GM21723 (cell line): ENCODE measurements around the gene ATP13A2.
"Not testable (repeated sequence)": the region's sequence is repeated elsewhere in the genome, so short reads cannot be mapped to it uniquely, and the experiment has no call there.

Source experiments
- ATAC-seq: cut with Tn5 transposase; IDR thresholded peaks from one replicate; pipeline ENCODE4 v1.9.1; 2021; ENCODE audit warnings: mild to moderate bottlenecking, moderate library complexity; ENCODE audit not compliant: unreplicated experiment

ATP13A2 gene

DNA sequence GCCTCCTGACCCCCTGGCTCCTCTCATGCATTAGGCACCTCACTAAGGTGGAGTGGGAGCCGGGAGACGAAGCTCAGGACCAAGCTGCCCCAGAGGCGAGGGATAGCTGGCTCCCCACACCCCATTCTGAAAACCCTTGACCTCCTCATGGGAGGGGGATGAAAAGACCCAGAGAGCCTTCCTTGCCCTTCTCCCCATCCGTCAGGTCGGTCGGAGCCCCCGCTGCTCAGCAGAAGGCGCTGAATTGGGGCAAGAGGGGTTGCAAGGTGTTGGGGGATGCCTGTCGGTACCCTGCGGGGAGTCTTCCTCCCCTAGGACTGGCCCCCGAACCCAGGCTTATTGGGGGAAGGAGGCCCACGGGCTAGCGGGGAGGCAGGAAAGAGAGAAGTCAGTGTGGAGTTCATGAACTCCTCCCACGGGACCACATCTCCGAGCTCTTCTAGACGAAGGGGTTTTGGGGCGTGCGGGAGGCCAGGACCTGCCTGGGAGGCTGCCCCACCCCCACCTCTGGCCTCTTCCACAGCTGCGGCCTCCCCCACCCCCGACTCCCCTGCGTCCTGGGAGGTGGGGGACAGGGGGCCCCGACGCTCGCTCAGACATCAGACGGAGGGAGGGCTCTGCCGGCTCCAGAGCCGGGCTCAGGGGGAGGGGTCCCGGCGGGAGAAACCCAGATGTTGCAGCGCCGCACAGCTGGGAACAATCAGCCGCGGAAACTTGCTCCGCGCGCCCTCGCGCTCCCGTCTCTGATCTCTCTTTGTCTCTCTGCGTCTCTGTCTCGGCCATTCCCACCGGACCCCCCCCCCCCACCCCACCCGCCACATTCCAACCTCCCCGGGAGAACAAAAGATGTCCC, 32.0 kb downstream of the ATP13A2 start:
- no peak for ATAC-seq

DNA sequence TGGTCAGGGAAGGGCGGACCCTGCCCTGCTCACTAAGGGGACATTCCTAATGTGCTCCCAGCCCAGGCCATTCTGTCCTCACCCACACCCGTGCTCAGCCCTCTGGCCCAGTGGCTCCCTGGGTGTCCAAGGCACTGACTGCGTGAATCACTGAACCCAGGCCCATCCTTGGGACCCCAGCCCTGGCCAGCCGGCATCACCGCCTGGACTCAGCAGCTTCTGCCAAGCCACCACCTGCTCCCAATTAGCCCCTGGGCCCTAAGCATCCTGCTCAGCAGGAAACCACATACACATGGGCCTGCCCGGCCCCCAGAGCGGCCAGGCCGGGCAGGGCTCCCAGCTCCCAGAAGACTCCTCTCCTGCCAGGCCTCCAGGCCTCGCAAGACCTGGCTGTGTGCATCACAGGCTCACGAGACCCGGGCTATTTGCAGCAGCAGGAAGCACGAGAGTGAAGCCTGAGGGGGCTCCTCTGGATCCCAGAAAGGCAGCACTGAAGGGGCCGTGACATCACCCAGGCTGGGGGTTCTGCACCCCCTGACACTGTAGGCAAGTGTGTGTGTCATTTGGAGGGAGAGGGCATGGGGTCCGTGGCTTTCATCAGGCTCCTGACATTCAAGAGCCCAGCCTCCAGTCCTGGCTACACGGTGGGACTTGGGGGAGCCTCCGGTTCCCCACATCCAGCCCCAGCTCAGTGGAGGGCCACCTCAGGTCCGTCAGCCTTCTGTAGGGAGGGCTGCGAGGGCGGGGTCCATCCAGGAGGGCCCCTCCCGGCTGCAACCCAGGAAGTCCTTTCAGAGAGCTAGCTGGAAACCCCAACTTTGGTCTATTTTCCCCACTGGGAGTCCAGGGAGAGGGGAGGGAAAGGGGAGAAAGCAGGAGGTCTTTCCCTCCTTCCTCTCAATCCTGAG, 32.9 kb downstream of the ATP13A2 start:
- no peak for ATAC-seq

DNA sequence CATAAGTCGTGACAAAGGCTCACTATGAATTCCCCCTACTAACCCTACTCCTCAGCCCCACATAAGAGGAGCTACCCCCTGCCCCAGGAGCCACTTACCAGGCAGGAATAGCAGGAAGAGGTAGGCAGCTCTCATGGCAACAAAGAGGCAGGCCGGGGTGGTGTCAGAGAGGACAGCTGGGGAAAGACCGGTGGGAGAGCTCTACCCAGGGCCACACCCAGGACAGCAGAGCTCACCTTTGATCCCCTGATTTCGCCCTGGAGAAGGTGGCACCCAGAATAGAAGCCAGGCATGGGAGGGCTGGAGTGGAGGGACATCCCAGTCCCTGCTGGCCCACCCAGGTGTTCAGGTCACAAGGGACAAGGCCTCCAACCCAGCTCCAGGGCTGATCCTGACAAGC, 33.6 kb downstream of the ATP13A2 start:
- ATAC-seq: no peak

DNA sequence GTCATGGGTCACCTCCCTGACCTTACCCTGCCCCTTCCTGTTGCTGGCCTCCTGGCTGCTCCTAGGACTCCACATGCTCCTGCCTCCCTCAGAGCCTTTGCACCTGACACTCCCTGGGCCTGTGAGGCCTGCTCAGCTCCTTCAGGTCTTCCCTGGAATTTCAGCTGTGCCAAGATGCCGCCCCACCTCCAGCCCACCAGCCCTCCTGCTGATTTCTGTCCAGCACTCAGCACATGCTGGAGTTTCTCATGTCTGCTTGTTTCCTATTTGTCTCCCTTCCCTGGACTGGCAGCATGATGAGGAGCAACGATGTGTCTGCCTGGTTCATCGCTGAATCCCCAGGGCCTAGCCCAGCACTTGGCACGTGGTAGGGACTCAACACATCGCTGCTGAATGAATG, 34.4 kb downstream of the ATP13A2 start:
- no peak for ATAC-seq

DNA sequence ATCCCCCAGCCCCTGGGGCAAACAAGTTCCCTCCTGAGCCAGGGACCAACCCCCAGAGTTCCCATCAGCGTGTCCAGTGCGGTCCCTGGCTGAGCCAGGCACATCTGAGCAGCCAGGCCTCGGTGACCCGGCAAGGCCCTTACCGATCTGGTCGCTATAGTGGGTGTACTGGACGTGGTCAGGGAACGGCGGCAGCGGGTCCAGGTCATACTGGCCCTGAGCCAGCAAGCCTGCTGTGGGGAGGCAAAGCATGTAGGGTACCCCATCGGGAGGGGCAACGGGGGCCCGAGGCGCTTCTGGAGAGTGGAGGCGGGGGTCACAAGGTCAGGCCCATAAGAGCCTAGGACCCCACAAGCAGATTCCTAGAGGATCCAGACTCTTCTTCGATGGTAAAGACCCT, 34.8 kb downstream of the ATP13A2 start:
- ATAC-seq: no peak

DNA sequence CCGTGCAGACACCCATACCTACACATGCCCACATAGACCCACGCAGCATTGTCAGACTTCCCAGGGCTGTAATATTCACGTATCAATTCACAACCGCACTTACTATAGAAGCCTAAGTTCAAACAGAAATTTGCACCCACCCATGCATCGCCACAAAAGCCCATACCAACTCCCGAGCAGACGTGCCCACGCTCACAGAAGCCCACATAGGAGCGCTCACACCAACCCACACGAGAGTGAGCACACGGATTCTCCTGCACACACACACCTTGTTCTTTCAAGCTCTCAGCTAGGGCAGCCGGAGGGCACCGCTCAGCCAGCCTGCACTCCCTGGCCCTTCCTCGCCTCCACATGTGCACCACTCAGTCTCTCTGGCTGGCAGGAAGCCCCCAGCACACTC, 35.9 kb downstream of the ATP13A2 start:
- ATAC-seq: no peak

DNA sequence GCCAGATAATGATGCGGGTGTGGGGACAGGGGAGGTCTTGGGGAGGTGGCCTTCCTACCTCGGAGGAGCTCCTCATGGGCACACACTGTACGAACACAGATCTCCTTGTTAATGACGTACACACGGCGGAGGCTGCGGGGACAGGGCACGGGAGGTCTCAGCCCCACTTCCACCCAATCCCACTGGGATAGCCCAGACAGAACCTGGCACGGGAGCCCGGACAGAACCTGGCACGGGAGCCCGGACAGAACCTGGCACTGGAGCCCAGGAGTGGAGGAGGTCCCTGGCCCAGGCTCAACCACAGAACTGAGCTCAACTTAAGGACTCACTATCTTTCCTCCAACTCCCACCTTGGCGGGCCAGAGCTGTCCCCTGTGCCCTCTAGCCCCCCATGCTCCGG, 36.5 kb downstream of the ATP13A2 start:
- no peak for ATAC-seq

DNA sequence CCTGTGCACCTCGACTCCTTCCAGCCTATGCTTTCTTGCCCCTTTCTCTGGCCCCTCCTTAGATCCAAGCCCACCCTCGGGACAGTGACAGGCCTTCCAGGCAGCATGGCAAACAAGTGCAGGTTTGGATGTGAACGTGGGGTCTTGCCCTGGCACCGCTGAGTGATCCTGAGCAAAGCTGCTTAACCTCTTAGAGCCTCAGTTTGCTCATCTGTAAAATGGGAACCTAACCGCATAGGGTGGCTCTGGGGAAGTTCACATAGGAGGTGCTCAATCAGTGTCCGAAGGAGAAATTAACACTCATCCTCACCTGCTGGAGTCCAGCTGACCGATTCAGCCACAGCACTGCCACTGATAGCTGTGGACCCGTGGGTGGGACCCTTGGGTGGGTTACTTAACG, 38.5 kb downstream of the ATP13A2 start:
- no peak for ATAC-seq

DNA sequence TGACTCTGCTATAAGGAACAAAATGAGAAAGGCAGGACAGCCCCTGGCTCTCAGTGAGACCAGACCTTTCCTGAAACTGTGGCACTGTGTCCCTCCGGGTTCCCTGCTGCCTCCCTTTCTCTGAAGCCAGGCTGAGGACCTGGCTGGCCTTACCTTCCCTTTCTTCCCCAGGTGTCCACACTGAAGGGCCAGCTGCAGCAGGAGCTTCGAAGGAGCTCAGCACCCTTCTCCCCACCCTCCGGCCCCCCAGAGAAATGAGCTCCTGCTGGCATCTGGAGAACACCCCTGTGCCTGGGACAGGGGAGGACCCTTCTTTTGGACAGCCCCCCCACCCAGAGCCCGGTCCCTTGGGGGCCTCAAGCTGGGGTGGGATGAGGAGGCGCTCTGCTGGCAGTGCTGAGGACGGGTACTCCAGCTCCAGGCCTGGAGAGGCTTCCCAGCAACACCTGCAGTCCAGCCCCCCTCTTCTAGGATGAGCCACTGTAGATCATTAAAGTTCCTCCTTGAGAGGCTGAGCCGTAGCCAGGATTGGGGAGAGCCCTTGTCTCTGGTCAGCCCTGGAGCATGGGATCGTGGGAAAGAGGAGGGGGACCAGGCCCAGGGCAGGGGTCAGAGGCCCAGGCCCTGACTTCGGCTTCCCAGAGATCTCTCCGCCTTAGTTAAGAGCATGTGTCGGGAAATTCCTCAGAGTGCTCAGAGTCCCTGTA, 39.4 kb downstream of the ATP13A2 start:
- no peak for ATAC-seq

DNA sequence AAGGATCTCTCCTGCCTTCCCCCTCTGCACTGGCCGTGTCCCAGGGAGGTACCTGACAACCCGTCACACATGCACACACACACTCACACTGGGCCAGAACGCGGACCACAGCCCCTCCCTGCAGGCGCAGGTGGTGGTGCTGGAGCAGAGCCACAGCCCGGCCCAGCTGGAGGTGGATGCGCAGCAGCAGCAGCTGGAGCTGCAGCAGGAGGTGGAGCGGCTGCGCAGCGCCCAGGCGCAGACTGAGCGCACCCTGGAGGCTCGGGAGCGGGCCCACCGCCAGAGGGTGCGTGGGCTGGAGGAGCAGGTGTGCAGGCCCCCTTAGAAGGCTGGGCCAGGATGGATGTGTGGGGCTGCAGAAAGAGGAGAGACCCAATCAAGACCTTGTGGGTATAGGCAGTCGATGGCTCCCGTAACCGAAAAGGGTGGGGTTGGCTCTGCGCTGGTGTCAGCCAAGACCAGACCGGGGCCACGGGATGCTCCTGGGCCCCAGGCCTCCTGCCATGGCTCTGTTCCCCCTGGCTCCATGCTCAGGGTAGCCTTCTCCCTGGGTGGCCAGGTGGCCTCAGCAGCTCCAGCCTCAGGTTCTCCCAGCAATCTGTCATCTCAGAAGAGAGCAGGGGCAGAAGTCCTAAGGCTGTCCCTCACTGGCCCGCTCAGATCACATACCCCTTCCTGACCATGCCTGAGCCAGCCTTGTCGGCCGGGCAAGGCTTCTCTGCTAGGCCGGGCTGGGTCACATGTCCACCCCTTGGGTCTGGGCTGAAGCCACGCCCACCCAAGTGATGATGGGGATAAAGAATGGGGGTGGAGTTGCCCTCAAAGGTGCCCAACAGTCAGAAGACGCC, 40.2 kb downstream of the ATP13A2 start:
- no peak for ATAC-seq

DNA sequence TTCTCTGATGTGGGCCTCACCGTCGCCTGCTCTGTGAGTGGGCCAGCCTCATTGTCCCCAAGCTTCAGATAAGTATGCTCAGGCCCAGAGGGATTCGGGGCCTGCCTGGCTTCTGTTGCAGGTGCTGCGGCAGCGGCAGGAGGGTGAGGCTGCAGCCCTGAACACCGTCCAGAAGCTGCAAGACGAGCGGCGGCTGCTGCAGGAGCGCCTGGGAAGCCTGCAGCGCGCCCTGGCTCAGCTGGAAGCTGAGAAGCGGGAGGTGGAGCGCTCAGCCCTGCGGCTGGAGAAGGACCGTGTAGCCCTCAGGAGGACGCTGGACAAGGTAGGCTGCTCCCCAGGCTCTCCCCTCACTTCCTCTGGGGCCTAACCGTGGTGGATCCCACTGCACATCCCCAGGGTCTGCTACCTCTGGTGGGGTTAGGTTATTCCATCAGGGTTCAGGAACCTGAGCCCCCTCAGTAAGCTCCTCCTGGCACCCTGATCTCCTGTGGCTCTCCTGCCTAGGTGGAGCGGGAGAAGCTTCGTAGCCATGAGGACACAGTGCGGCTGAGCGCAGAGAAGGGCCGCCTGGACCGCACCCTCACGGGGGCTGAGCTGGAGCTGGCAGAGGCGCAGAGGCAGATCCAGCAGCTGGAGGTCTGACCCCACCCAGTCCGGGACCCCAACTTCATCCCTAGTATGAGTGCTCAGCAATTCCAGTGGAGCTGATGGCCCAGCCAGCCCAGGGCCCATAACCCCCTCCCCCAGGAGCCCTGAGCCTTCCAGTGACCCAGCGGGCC, 41.4 kb downstream of the ATP13A2 start:
- ATAC-seq: no peak

DNA sequence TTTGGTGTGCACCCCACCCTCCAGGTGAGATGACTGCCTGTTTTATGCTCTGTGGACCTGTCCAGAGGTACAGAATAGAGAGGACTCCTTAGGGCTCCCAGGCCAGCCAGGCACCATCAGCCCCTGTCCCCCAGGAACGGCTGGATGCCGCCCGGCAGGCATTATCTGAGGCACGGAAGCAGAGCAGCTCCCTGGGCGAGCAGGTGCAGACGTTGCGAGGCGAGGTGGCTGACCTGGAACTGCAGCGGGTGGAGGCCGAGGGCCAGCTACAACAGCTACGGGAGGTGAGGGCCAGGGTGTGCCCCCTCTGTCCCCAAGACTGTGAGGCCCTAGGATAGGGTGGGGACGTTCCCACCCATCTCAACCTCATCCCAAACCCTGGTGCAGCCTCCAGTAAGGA, 42.1 kb downstream of the ATP13A2 start:
- no peak for ATAC-seq

DNA sequence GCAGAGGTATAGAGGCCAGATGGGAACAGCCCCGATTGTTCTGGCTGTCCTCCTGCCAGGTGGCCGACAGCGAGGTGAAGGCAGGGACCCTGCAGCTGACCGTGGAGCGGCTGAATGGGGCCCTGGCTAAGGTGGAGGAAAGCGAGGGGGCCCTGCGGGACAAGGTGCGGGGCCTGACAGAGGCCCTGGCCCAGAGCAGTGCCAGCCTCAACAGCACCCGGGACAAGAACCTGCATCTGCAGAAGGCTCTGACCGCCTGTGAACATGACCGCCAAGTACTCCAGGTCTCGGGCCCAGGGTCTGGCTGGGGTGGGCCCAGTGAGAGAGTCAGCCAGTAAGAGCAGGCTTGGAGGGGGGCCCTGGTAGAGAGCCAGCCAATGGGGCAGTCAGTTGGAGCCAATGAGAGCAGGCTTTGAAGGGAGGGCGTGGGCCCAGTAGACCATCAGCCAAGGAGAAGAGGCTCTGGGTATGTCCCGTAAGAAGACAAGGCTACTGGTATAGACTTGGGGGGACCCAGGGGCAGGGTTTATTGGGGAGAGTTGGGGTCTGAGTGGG, 42.6 kb downstream of the ATP13A2 start:
- ATAC-seq: no peak

DNA sequence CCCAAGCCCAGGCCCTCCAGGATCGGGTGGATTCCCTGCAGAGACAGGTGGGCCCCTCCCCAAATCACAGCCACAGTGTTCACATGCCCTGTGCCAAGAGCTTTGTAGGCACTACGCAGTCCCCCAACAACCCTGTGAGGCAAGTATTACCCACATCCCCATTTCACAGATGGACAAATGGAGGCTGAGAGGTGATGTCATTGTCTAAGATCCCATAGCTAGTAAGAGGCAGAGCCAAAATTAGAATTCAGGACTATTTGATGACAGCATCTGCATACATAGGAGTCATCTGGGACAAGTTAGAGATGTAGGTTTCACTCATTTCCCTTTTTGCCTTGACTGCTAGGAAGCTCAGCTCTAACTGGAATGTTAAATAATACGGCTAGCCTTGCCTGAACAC, 43.4 kb downstream of the ATP13A2 start:
- no peak for ATAC-seq

DNA sequence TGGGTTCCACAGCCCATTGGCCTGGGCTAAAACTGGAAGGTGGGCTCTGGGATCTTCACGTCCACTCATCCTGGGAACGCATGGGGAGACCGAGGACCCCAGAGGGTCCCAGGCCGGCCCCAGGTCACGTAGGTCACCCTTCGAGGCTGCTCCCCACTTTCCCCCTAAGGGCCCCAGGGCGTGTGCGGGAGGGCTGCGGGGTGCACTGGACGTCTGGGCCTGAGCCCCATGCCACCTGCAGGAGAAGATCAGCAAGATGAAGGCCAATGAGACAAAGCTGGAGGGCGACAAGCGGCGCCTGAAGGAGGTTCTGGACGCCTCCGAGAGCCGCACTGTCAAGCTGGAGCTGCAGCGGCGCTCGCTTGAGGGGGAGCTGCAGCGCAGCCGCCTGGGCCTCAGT, 43.8 kb downstream of the ATP13A2 start:
- ATAC-seq: no peak

DNA sequence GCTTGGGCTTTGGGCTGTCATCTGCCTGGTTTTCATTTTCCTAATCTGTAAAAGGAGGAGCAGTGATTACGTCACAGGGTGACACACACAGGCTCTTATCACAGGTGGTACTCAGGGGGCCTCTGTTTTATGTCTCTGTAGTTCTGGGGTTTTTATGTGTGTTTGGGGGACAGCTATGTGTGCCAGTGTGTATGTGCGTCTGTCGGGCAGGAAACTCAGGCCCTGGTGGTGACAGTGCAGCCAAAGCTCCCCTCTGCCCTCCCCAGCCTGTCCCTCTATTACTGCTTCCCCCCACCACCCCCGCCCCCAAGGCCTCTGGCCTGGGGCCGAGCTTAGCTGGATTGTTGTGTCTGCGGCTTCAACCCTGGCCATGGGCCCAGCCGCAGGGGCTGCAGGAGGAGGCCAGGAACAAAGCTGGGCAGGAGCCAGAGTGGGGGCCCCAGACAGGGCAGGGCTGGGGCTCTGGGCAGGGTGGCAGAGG, 44.6 kb downstream of the ATP13A2 start:
- ATAC-seq: no peak

DNA sequence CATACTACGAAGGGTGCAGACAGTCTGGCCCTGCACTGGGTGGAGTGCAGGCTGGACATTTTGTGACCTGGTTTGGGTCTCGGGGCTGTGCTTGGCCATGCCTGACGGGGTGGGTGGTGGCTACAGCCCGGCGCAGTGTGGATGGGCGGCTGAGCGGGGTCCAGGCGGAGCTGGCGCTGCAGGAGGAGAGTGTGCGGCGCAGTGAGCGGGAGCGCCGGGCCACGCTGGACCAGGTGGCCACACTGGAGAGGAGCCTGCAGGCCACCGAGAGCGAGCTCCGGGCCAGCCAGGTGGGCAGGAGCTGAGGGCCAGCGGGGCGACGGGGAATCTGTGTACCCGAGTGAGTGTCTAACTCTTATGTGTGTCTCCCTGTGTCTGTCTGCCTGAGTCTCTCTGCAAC, 45.4 kb downstream of the ATP13A2 start:
- ATAC-seq: no peak

DNA sequence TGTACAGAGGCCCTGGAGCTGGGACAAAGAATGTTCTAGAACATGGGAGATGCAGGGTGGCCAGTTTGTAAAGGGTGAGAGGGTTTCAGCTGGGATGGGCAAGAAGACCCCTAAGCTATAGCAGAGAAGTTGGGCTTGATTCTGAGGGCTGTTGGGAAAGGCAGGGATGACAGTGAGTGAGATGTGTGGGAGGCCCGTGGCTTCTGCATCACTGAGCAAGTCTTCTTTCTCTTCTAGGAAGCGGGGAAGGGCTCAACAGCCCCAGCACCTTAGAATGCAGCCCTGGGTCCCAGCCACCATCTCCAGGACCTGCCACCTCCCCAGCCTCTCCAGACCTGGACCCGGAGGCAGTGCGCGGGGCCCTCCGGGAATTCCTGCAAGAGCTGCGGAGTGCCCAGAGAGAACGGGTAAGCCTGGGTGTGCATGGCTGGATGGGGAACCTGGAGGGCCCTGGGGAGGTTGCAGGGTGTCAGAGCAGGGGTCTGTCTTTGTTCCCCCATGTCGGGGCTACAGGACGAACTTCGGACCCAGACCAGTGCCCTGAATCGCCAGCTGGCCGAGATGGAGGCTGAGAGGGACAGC, 46.2 kb downstream of the ATP13A2 start:
- no peak for ATAC-seq

DNA sequence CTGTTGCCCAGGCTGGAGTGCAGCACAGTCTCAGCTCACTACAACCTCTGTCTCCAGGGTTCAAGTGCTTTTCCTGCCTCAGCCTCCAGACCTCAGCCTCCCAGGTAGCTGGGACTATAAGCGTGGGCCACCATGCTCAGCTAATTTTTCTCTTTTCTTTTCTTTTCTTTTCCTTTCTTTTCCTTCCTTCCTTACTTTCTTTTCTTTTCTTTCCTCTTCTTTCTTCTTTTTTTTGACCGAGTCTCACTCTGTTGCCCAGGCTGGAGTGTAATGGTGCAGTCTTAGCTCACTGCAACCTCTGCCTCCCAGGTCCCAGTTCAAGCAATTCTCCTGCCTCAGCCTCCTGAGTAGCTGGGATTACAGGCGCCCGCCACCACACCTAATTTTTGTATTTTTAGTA, 47.6 kb downstream of the ATP13A2 start:
- not testable (repeated sequence) for ATAC-seq
